Neutrophil (primary cell): ENCODE measurements around the gene TNPO3.
A peak's percentile ranks its signal among the peaks of the same experiment; 100 is the strongest.

Source experiments
- H3K27ac ChIP-seq: fragments of 200-600 bp; sonication (generic); 2 replicates; pipeline ENCODE4 v1.5.1; 2016; ENCODE audit warnings: mild to moderate bottlenecking, moderate library complexity
- H3K27me3 ChIP-seq: fragments of 200-600 bp; sonication (generic); 2 replicates; pipeline ENCODE4 v1.6.0; 2016; ENCODE audit warnings: mild to moderate bottlenecking
- H3K36me3 ChIP-seq: fragments of 200-600 bp; sonication (generic); 2 replicates; pipeline ENCODE4 v1.5.1; 2017
- H3K4me1 ChIP-seq, 2 experiments: fragments of 200-600 bp in 1 of 2; sonication (generic) in 1 of 2; 1 replicate in 1 of 2; 2 replicates in 1 of 2; pipeline versions ENCODE4 v1.5.1 to v1.6.1; 2013 to 2016; ENCODE audit warnings: low read depth in 1 of 2, low read length in 1 of 2, mild to moderate bottlenecking in 1 of 2, moderate library complexity in 1 of 2; ENCODE audit not compliant: control insufficient read depth in 1 of 2, insufficient read depth in 1 of 2
- H3K4me3 ChIP-seq, 2 experiments: fragments of 200-600 bp in 1 of 2; sonication (generic) in 1 of 2; 1 replicate in 1 of 2; 2 replicates in 1 of 2; pipeline ENCODE4 v1.5.1; 2013 to 2016; ENCODE audit warnings: low read depth in 1 of 2, low read length in 1 of 2, mild to moderate bottlenecking in 1 of 2, moderate library complexity in 1 of 2
- H3K9me3 ChIP-seq: fragments of 200-600 bp; sonication (generic); 2 replicates; pipeline ENCODE4 v1.5.1; 2016
- CTCF ChIP-seq: fragments of 200-600 bp; sonication (generic); IDR thresholded peaks from 2 replicates; pipeline ENCODE4 v1.5.1; 2016; ENCODE audit warnings: antibody characterized with exemption

TNPO3 gene

GRCh38 chr7:128989961-128990360 is 65.0 kb downstream of the TNPO3 start:
- no peak for TF ChIP-seq CTCF
- Histone ChIP-seq H3K9me3 (no peaks in the 10 kb centered on the region), H3K4me3 (no peak overlapping the region), H3K27me3 (no peaks in the 10 kb centered on the region), H3K36me3 (peaks cover 99% of the 10 kb centered on the region), H3K4me1 (peaks cover 8 to 9% of the 10 kb centered on the region in 2 experiments), H3K27ac (peak overlapping the region; percentile 32)

- Histone ChIP-seq H3K36me3 (peaks cover 99% of the 10 kb centered on the region), H3K4me1 (peaks cover 8 to 9% of the 10 kb centered on the region in 2 experiments), H3K27me3 (no peaks in the 10 kb centered on the region), H3K4me3 (no peak overlapping the region), H3K27ac (no peak overlapping the region), H3K9me3 (no peaks in the 10 kb centered on the region)
- no peak for TF ChIP-seq CTCF
These were observed 66.5 kb downstream of the TNPO3 start for GRCh38 chr7:128988372-128988771.

GRCh38 chr7:128986609-128987008 is 68.3 kb downstream of the TNPO3 start:
- Histone ChIP-seq H3K9me3 (no peaks in the 10 kb centered on the region), H3K27ac (no peak overlapping the region), H3K36me3 (peaks cover 99% of the 10 kb centered on the region), H3K27me3 (no peaks in the 10 kb centered on the region), H3K4me1 (peaks cover 8 to 9% of the 10 kb centered on the region in 2 experiments), H3K4me3 (no peak overlapping the region)
- TF ChIP-seq CTCF, result no peak

GRCh38 chr7:128985660-128986059 is 69.3 kb downstream of the TNPO3 start:
- Histone ChIP-seq H3K4me3 (no peak overlapping the region), H3K27me3 (no peaks in the 10 kb centered on the region), H3K36me3 (peaks cover 97% of the 10 kb centered on the region), H3K27ac (no peak overlapping the region), H3K9me3 (no peaks in the 10 kb centered on the region), H3K4me1 (peaks cover 7 to 8% of the 10 kb centered on the region in 2 experiments)
- TF ChIP-seq CTCF, result no peak

- H3K27ac ChIP-seq, result no peak overlapping the region
- peaks cover 98% of the 10 kb centered on the region for H3K36me3 ChIP-seq
- no peak overlapping the region for H3K4me3 ChIP-seq
- no peaks in the 10 kb centered on the region for H3K4me1 ChIP-seq
- H3K27me3 ChIP-seq, result no peaks in the 10 kb centered on the region
- no peak for TF ChIP-seq CTCF
- no peaks in the 10 kb centered on the region for H3K9me3 ChIP-seq
These were observed 72.8 kb downstream of the TNPO3 start for GRCh38 chr7:128982105-128982504.
